GM23248 (cell line): ENCODE data around the gene GPC3. TPM values are rescaled to one million over a fixed set of nuclear protein-coding genes. Genes with fewer than 3 reads are reported as not detected.

Experiments
- DNase-seq: peaks from one replicate; pipeline ENCODE4 v3.0.0-alpha.2; 2015
- H2AFZ ChIP-seq: fragments of 200-600 bp; sonication (generic); 2 replicates; pipeline ENCODE4 v1.6.1; 2016; ENCODE audit warnings: antibody characterized with exemption
- H3F3A ChIP-seq: fragments of 200-600 bp; sonication (generic); 2 replicates; pipeline ENCODE4 v1.6.1; 2016; ENCODE audit warnings: mild to moderate bottlenecking, antibody characterized with exemption, mixed run types; ENCODE audit not compliant: insufficient read depth
- H3K27ac ChIP-seq: fragments of 200-600 bp; sonication (generic); 2 replicates; pipeline ENCODE4 v1.5.1; 2016; ENCODE audit warnings: mild to moderate bottlenecking
- H3K27me3 ChIP-seq: fragments of 200-600 bp; sonication (generic); replicated peaks from 2 replicates; pipeline ENCODE4 v1.6.1; 2016; ENCODE audit warnings: mild to moderate bottlenecking; ENCODE audit not compliant: insufficient read depth
- H3K36me3 ChIP-seq: fragments of 200-600 bp; sonication (generic); 2 replicates; pipeline ENCODE4 v1.6.1; 2016; ENCODE audit warnings: low read depth, mild to moderate bottlenecking
- H3K4me1 ChIP-seq: fragments of 200-600 bp; sonication (generic); 2 replicates; pipeline ENCODE4 v1.6.1; 2016; ENCODE audit warnings: mild to moderate bottlenecking; ENCODE audit not compliant: insufficient read depth
- H3K4me2 ChIP-seq: fragments of 200-600 bp; sonication (generic); one replicate; pipeline ENCODE4 v1.6.1; 2016; ENCODE audit warnings: mild to moderate bottlenecking; ENCODE audit not compliant: unreplicated experiment
- H3K4me3 ChIP-seq: fragments of 200-600 bp; sonication (generic); 2 replicates; pipeline ENCODE4 v1.5.1; 2016; ENCODE audit warnings: mild to moderate bottlenecking
- H3K79me2 ChIP-seq: fragments of 200-600 bp; sonication (generic); 2 replicates; pipeline ENCODE4 v1.6.1; 2016; ENCODE audit warnings: mild to moderate bottlenecking; ENCODE audit not compliant: insufficient read depth
- H3K9ac ChIP-seq: fragments of 200-600 bp; sonication (generic); 2 replicates; pipeline ENCODE4 v1.6.1; 2016; ENCODE audit warnings: mild to moderate bottlenecking
- H3K9me2 ChIP-seq: fragments of 200-600 bp; sonication (generic); 2 replicates; pipeline ENCODE4 v1.6.1; 2016; ENCODE audit warnings: mixed run types, mild to moderate bottlenecking, moderate library complexity; ENCODE audit not compliant: insufficient read depth
- H3K9me3 ChIP-seq: fragments of 200-600 bp; sonication (generic); one replicate; pipeline ENCODE4 v1.6.1; 2017; ENCODE audit warnings: low read depth
- H4K20me1 ChIP-seq: fragments of 200-600 bp; sonication (generic); 2 replicates; pipeline ENCODE4 v1.6.0; 2016; ENCODE audit not compliant: insufficient read depth
- EZH2 ChIP-seq: fragments of 200-600 bp; sonication (generic); IDR thresholded peaks from 2 replicates; pipeline ENCODE4 v1.6.1; 2018; ENCODE audit warnings: antibody characterized with exemption, mild to moderate bottlenecking; ENCODE audit not compliant: insufficient read depth, poor library complexity, severe bottlenecking
- EZH2phosphoT487 ChIP-seq: fragments of 200-600 bp; sonication (generic); IDR thresholded peaks from 2 replicates; pipeline ENCODE4 v1.6.1; 2018; ENCODE audit warnings: antibody characterized with exemption, moderate library complexity, mild to moderate bottlenecking, low read depth; ENCODE audit not compliant: insufficient read depth
- WGBS, 2 experiments: methylation state at CpG; one replicate each; pipeline ENCODE4 v1.1.6; 2015 to 2017; ENCODE audit warnings: low lambda C conversion rate in 2 of 2, low coverage in 1 of 2; ENCODE audit errors: missing lambda C conversion rate in 2 of 2; 5-methylcytosine and 5-hydroxymethylcytosine counted together
- in situ Hi-C: fragments of 300-500 bp; cut with MboI; formaldehyde crosslinking; loops from 2 replicates; pipeline ENCODE4 v1.15.0; 2020
- polyA plus RNA-seq: library from polyadenylated mRNA; unstranded; fragments of >200 nt; fragmentation: Nextera tagmentation; extraction: Ambion mirVana; gene quantifications from 2 replicates; pipeline ENCODE4 v1.2.1, GENCODE V29; 2016
- total RNA-seq: library from RNA; depleted of rRNA; stranded (reverse); fragments of >200 nt; shearing (Covaris generic); gene quantifications from 2 replicates; pipeline ENCODE4 v1.2.3, GENCODE V29; 2014

Gene GPC3
- total and polyA plus RNA-seq, 2 experiments from 2014 or later, result not detected

- H3K9me2 ChIP-seq, result no peaks in the 10 kb centered on the region
- in situ Hi-C loops, result no loop called here
- no peaks in the 10 kb centered on the region for H4K20me1 ChIP-seq
- no peaks in the 10 kb centered on the region for H3K36me3 ChIP-seq
- WGBS, 2 experiments, result 36 to 58% methylated on average over 2 of the region's 2 CpGs
- H2AFZ ChIP-seq, result no peak overlapping the region
- TF ChIP-seq EZH2phosphoT487, result no peak
- TF ChIP-seq EZH2, result no peak
- no peak for DNase-seq
- no peak overlapping the region for H3K9ac ChIP-seq
- H3K27me3 ChIP-seq, result no peaks in the 10 kb centered on the region
- no peaks in the 10 kb centered on the region for H3K79me2 ChIP-seq
- H3F3A ChIP-seq, result no peaks in the 10 kb centered on the region
- no peak overlapping the region for H3K27ac ChIP-seq
- no peaks in the 10 kb centered on the region for H3K9me3 ChIP-seq
- H3K4me3 ChIP-seq, result no peak overlapping the region
- no peaks in the 10 kb centered on the region for H3K4me1 ChIP-seq
- no peak overlapping the region for H3K4me2 ChIP-seq
Measured at GRCh38 chrX:133747196-133747595, 238.2 kb downstream of the GPC3 start.

GRCh38 chrX:133746593-133746992, 238.8 kb downstream of the GPC3 start:
- H3K79me2 ChIP-seq, result no peaks in the 10 kb centered on the region
- H3K9ac ChIP-seq, result no peak overlapping the region
- H3K4me2 ChIP-seq, result no peak overlapping the region
- no peaks in the 10 kb centered on the region for H3F3A ChIP-seq
- H3K27me3 ChIP-seq, result no peaks in the 10 kb centered on the region
- H3K4me1 ChIP-seq, result no peaks in the 10 kb centered on the region
- no peaks in the 10 kb centered on the region for H3K9me2 ChIP-seq
- no peaks in the 10 kb centered on the region for H3K9me3 ChIP-seq
- H3K4me3 ChIP-seq, result no peak overlapping the region
- no peak for TF ChIP-seq EZH2phosphoT487
- TF ChIP-seq EZH2, result no peak
- in situ Hi-C loops, result no loop called here
- H3K27ac ChIP-seq, result no peak overlapping the region
- DNase-seq, result no peak
- no peaks in the 10 kb centered on the region for H4K20me1 ChIP-seq
- no peak overlapping the region for H2AFZ ChIP-seq
- H3K36me3 ChIP-seq, result no peaks in the 10 kb centered on the region
- WGBS, 2 experiments, result 56 to 61% methylated on average over 1 of the region's 1 CpG

DNA sequence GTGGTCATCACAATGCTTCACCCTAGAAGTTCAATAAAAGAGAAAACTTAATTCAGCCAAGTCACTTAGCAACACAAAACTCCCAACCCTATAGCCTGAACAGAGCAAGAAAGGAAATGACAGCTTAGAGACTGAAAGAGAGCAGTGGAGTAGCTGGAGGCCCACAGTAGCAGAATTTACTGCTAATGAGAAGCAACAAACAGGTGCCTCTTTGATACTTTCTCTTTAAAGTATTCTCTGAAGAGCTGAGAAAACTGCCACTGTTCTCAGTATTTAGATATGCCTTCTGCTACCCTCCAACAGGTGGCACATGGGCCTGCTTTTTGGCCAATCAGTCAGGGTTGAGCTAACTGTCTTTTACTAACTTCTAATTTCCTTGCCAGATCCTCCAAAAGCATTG, 240.0 kb downstream of the GPC3 start:
- no peak overlapping the region for H3K27ac ChIP-seq
- in situ Hi-C loops, result no loop called here

DNA sequence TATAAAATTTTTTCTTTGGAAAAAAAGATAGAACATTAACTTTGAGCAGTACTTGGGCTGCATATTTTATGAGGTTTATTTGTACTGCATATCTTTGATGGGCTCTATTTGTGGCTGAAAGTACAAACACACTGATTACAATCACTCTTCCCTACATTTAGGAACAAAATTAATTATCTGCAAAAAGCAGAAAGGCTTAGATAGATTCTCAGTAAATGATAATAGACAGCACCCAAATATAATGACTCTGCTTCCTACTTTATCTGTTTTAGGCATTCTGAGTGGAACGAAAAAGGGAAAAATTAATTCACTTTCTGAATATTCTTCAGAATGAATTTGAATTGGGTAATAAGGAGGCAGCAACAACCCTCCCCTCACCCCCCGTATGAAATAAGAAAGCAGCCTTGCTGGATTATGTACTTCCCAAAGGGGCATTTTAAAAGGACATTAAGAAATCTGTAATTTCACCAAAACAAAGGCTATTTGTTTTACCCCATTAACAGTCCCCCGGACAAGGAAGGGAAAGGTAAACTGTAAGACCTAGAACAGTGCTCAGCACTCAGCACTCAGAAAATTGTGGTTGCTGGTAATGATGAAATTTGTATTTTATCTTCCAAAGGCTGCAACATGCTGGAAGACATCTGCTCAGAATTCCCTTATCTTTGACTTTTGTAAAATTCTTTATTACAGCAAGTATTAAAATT, 242.6 kb downstream of the GPC3 start:
- no peak overlapping the region for H2AFZ ChIP-seq
- no peaks in the 10 kb centered on the region for H3K27me3 ChIP-seq
- no peak overlapping the region for H3K4me2 ChIP-seq
- WGBS, 2 experiments, result 41 to 45% methylated on average over 3 of the region's 3 CpGs
- no peaks in the 10 kb centered on the region for H3K36me3 ChIP-seq
- no peak overlapping the region for H3K27ac ChIP-seq
- no peaks in the 10 kb centered on the region for H4K20me1 ChIP-seq
- no peak for DNase-seq
- H3K9me2 ChIP-seq, result no peaks in the 10 kb centered on the region
- H3K4me3 ChIP-seq, result no peak overlapping the region
- H3K9ac ChIP-seq, result no peak overlapping the region
- H3K4me1 ChIP-seq, result no peaks in the 10 kb centered on the region
- H3F3A ChIP-seq, result no peaks in the 10 kb centered on the region
- TF ChIP-seq EZH2phosphoT487, result no peak
- no peak for TF ChIP-seq EZH2
- in situ Hi-C loops, result no loop called here
- H3K79me2 ChIP-seq, result no peaks in the 10 kb centered on the region
- no peaks in the 10 kb centered on the region for H3K9me3 ChIP-seq

More for the DNA sequence above, 240.0 kb downstream of the GPC3 start:
- Histone ChIP-seq H3K9me2 (no peaks in the 10 kb centered on the region), H3K9me3 (no peaks in the 10 kb centered on the region), H3F3A (no peaks in the 10 kb centered on the region), H2AFZ (no peak overlapping the region), H3K4me2 (no peak overlapping the region), H3K27me3 (no peaks in the 10 kb centered on the region), H4K20me1 (no peaks in the 10 kb centered on the region), H3K4me3 (no peak overlapping the region), H3K4me1 (no peaks in the 10 kb centered on the region), H3K36me3 (no peaks in the 10 kb centered on the region), H3K9ac (no peak overlapping the region), H3K79me2 (no peaks in the 10 kb centered on the region)
- TF ChIP-seq EZH2, result no peak
- no peak for TF ChIP-seq EZH2phosphoT487
- no peak for DNase-seq

- Histone ChIP-seq H4K20me1 (no peaks in the 10 kb centered on the region), H3K4me2 (no peak overlapping the region), H3K4me3 (no peak overlapping the region), H3F3A (no peaks in the 10 kb centered on the region), H3K79me2 (no peaks in the 10 kb centered on the region), H3K9ac (no peak overlapping the region), H3K4me1 (no peaks in the 10 kb centered on the region), H3K9me2 (no peaks in the 10 kb centered on the region), H3K9me3 (no peaks in the 10 kb centered on the region), H3K27ac (no peak overlapping the region), H3K27me3 (no peaks in the 10 kb centered on the region), H2AFZ (no peak overlapping the region), H3K36me3 (no peaks in the 10 kb centered on the region)
- WGBS, 2 experiments, result 46 to 49% methylated on average over 2 of the region's 2 CpGs
- DNase-seq, result peak; percentile 3
- TF ChIP-seq EZH2, result no peak
- no peak for TF ChIP-seq EZH2phosphoT487
- in situ Hi-C loops, result no loop called here
Measured at GRCh38 chrX:133741303-133741702, 244.1 kb downstream of the GPC3 start.
